Stimulated activated naive CD4-positive, alpha-beta T cell (primary cell): ENCODE measurements around the gene STT3A.

Experiments used
- DNase-seq, 6 experiments: peaks; one replicate each; lab custom pipeline; 2025; lab: John Stamatoyannopoulos, UW

STT3A gene

DNA sequence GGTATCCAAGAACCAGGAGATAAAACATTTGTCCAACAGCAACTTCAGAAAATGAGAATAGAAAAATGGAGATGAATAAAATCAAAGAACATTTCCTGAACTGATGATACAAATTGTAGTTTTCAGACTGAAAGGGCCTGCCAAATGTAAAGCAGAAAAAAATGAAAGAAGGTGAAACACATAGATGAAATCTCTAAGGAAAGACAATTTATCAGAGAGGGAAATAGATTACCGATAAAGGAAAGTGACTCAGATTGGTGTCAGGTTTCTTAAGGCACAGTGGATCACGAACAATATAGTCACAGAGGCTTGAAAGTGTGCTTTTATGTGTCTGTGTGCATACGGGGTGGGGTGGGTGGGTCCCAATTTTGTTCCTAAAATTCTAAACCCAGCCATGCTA lies 4.1 kb upstream of the STT3A start:
- DNase-seq = no peak

DNA sequence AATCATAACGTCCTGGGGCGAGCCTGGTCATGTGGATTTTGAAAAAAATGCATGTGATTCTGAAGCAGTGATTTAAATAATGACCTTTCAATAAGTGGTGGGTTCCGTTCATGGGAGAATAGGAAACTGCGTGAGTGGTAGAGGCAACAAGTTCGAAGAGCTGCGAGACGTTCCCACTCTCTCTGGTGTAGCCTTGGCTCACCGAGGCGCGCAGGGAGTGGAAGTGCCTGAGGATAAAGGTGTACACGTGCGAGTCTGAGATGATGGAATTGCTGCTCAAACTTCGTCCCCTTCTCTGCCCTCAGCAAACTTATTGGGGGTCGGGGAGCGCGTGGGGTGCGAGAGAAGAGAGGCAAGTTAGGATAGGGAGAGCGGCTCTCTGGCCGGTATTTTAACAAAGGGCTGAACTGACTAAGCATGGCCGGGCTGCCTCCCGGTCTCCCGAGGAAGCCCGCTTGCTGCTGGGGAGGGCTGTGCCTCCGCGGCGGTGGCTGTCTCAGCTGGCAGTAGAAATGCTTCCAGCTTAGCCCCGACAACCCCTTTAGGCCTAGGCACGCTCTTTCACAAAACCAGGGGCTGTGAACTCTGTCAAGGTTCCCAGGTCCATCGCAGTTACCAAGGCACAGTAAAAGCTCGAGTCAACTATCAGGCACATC lies 875 bp upstream of the STT3A start:
- peak in 2 of 6 experiments; percentile 17 to 33 for DNase-seq

DNA sequence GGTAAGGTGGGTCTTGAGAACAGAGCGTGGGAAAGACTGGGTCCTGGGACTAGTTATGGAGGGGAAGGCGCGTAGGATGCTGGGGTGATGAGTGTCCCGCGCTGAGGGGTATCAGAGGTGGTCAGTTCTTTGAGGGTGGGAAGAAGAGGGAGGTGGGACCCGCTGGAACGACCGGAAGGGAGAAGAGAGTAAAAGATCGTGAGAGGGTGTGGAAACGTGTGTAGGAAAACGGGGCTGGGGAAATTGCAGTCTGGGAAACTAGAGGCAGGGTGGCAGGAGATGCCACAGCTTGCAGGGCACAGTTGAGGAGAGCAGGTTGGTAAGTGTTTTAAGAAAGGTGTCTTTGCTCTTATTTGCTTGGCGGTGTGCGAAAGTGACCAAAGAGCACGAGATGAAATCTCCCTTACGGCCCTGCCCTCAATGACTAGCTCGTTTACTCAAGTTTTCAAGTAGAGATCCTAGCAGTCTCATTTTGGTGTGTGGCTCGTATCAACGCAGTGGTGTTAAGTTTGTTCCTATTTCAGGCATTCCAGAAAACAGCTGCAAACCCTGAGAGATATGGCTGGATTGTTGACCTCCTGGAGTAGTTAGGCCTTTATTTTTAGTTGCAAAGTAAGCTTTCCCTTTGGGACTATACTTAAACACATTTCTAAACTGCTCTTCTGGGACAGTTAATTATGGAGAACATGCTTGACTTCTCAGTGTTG lies 615 bp downstream of the STT3A start:
- DNase-seq = peak in 1 of 6 experiments; percentile 25

DNA sequence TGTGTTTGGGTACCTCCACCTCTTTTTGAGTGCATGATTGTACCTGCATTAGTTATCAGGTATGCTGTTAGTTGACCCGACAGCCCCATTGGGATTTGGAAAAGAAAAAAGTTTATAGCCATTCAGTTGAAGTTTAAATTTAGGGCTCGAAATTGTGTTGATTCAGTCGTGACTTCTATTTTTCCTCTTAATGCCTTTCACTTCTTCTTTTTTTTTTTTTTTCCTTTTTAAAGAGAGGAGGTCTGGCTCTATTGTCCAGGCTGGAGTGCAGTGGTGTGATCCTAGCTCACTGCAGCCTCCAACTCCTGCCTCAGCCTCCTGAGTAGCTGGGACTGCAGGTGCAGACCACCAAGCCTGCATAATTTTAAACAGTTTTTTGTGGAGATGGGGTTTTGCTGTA lies 2.3 kb downstream of the STT3A start:
- DNase-seq = no peak

DNA sequence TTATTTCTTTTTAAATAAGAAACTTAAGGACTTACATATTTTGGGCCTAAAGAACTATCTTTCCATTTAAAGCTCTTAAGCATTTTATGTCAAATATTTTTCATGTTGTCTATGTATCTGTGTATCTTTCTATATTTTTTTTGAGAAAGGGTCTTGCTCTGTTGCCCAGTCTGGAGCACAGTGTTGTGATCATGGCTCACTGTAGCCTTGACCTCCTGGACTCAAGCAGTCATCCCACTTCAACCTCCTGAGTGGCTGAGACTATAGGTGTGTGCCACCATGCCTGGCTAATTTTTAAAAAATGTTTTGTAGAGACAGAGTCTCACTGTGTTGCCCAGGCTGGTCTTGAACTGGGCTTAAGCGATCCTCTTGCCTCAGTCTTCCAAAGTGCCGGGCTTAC lies 8.0 kb downstream of the STT3A start:
- DNase-seq = no peak

DNA sequence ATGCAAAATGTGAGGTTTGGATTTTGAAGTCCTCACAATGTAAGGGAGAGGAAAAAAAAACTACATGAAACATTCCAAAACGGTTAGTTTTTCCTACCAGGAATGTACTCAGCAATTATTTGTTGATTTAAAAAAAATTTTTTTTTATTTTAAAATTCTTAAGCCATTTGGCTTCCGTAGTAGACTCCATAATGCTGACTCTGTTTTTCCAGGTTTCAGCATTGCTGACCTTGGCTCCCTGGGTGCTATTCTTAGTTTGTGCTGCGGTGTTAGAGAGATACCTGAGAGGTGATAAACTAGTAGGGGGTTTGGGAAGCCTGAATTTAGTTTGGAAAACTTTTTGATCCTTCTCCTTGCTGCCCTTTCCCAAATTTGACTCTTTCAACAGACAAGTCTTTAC lies 10.6 kb downstream of the STT3A start:
- no peak for DNase-seq

DNA sequence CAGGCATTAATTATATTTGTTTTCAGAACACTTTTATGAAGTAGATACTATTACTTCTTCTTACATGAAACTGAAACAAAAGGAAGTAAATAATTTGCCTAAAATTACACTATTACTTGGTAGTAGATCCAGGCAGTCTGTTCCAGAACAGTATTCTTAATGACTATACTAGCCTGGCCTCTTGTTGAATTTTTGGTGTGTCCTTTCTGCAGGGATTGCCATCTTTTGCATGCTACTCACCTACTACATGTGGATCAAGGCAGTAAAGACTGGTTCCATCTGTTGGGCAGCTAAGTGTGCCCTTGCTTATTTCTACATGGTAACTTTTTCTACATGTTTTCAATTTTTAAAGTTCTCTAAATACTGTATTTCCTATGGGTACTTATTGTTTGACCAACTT lies 12.8 kb downstream of the STT3A start:
- DNase-seq = no peak

DNA sequence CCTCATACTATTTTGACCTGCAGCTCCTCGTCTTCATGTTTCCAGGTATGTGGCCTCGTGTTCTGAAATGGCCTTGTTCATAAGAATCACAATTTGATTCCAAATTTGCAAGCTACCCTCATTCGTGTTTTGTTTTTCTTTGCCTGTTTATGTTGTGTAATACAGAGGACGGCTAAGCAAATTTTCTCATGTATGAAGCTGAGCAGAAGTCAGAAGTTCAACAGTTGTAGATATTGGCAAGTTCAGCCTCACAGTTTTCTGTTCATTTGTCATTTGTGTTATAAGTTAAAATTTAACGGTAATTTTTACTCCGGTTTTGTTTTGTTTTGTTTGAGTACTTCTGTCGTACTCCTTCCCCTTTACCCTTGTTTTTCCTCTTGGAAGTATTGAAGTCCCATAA lies 16.9 kb downstream of the STT3A start:
- DNase-seq = no peak

DNA sequence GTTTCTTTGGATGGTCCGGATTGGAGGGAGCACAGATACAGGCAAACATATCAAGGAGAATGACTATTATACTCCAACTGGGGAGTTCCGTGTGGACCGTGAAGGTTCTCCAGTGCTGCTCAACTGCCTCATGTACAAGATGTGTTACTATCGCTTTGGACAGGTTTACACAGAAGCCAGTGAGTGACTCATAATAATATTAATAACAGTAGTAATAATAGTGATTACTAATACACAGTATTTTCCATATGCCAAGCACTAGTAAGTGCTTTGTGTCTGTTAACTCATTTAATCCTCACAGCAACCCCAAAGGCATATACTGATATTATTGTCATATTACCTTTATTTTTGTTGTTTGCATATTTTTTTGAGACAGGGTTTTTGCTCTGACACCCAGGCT lies 25.7 kb downstream of the STT3A start:
- no peak for DNase-seq

DNA sequence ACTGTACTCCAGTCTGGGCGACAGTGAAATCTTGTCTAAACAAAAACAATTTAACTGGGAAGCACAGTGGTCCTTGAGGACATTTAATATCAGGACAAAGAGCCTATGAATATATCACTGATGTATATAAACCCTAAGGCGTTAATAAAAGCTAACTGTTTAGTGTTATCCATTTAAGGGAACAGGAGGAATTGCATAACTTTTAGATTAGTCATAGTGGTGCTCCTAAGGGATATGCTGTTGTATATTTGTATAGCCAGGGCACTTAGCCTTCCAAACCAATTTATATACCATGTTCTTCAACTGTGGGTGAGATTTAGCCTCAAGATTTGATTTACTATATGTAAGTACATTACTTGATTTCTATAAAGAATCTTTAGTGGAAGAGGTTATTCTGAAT lies 29.3 kb downstream of the STT3A start:
- DNase-seq = no peak

DNA sequence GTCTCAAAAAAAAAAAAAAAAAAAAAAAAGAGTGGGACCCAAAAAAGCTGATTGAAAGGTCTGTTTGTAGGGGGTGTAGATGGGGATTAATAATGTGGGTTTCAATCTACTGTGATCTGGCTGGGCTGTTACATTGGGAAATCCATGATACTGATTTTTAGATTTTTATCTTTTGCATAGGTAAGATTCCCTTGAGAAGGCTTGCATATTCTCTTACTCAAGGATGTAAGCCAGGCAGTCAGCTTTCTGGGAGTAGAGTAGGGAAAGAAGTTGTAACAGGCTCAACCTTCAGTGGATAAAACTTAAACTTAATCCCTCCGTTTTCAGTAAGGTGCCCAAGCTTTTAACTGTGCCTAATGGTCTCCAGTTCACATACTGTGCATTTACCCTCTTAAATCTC lies 30.4 kb downstream of the STT3A start:
- no peak for DNase-seq

DNA sequence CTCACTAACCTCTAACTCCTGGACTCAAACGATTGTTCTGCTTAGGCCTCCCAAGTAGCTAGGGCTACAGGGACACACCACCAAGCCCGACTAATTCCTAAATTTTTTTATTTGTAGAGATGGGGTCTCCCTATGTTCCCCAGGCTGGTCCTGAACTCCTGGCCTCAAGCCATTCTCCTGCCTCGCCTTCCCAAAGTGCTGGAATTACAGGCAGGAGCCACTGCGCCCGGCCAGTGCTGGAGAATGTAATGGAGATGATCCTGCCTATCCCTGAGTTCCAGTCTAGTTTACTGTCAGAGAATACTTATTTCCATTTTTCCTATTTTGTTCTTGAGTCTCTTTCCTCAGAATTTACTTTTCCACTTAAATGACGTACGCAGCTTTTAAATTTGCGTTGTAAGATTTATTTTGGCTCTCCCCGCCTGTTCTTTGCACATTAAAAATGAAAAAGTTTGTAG lies 32.1 kb downstream of the STT3A start, which contains the start of gene CHEK1:
Gene CHEK1, plus strand, starts transcription at position 408 of the 458 bp plus-strand sequence. CDS start 1,606 bp downstream, outside the sequence.
- no peak for DNase-seq

DNA sequence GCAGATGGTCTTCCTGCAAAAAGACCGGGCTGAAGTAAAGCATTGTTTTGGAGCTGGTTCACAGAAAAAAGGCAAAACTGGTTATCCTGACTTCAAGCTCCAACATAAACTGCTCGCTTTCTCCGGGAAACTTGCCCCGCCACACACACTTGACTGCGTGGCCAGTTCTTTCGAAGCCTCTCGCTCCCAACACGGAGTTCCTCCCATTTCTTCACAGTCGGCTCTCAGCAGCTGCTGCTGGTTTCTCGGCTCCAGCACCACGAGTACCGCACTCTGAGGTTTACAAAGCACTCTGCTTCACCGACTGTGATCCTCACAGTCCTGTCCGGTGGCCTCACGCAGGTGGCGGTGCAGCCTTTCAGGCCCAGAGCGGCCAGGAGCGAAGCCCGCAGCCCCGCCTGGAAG lies 32.6 kb downstream of the STT3A start:
- no peak for DNase-seq

DNA sequence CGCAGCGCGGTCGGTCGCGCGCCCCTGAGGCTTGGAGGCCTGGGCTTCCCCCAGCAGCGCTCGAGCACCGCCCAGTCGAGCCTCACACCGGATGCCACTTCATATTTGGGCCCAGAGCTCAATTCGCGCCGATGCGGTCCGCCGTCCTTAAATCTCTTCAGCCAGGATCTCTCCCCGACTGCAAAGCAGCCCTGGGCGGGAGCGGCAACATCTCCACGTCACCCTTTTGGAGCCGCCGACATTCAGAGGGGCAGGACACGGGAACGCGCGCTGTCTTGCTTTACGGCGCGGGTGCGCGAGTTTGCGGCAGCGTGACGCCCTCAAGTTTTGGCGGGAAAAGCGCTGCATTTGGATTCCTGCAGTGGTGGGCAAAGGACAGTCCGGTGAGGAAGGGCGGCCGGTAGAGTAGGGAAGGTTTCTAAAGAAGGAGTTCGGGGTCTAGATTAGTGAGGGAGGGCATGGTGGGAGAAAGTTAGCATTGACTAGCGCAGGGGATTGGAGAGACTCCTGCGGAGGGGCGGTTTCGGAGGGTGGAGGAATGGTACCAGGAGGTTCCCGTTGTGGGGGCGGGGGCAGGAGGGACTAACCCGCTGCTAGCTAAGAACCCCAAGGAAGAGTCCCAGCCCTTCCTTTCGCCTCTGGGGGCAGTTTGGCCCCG lies 33.1 kb downstream of the STT3A start:
- peak; percentile 66 to 88 (median 84) for DNase-seq

DNA sequence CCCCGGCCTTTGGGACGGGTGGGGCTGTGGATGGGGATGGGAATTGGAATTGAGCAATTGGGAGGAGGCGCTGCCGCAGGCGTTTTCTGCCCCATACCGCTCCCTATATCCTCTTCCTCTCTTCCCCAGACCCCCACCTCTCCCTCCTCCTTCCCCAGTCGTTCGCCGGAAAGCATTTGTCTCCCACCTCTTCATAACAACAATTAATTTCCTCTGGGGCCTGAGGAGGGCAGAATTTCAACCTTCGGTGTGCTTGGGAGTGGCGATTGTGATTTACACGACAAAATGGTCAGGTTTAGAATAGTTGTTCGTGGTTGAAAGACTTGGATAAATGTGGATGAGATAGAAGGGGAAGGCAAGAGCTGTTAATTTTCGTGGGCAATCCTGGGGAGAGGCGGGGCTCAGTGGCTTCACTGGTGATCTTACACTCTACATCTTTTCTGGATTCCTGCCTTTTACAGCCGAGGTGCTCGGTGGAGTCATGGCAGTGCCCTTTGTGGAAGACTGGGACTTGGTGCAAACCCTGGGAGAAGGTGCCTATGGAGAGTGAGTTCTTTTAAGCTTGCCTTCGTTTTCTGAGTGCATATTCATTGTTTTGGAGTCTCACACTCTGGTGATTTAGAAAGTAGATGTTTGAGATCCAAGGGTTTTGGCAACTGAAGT lies 33.8 kb downstream of the STT3A start:
- peak in 3 of 6 experiments; percentile 13 to 42 (median 34) for DNase-seq

DNA sequence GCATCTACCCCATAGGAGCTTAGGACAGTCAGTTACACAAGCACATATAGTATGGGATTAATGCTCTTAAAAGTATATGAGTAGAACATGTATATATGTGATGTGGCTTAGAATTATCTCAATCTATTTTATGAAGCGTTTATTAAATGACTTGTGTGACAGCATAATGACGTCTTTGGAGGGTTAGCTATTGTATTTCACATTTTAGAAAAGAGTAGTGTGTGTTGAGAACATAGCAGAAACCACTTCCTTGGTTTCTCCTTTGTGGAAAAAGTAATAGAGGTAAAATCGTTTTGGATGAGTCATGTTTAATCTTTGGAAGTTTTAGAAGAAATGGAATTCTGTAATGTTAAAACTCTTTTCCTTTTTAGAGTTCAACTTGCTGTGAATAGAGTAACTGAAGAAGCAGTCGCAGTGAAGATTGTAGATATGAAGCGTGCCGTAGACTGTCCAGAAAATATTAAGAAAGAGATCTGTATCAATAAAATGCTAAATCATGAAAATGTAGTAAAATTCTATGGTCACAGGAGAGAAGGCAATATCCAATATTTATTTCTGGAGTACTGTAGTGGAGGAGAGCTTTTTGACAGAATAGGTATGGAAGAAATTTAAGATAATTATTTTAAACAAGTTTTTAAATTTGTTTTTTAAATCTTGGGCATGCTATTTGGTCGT lies 34.7 kb downstream of the STT3A start:
- no peak for DNase-seq

DNA sequence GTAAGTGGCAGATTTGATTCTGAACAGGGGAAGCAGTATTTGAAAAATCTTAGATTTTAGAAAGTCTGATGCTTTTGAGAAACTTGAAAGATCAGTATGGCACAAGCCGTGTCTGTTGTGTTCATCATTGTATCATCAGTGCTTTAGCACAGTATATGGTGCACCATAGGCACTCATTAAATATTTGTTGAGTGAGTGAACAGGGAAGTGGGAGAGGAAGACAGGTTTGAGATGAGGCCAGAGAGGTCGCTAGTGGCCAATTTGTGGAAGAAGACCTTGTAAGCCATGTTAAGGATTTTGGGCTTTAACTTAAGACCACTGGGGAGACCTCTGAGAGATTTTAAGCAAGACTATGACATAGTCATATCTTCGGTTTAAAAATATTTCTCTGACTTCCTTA lies 45.2 kb downstream of the STT3A start:
- no peak for DNase-seq

DNA sequence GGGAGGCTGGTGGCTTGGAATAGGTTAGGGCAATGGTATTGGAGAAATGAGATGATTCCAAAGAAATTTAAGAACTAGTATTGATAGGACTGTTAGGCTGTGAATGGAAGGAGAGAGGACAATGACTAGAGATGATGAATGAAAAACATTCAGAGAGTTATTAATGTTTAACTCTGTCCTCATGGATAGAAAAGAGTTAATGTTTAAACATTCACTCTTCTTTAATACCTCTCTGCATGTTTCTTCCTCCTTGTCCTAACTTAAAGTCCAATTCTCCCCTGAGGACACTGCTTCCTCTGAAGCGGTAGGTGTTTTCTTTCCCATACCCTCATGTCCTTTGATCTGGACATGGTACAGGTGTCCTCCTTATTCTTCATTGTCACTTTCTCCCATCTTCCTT lies 45.7 kb downstream of the STT3A start:
- no peak for DNase-seq

DNA sequence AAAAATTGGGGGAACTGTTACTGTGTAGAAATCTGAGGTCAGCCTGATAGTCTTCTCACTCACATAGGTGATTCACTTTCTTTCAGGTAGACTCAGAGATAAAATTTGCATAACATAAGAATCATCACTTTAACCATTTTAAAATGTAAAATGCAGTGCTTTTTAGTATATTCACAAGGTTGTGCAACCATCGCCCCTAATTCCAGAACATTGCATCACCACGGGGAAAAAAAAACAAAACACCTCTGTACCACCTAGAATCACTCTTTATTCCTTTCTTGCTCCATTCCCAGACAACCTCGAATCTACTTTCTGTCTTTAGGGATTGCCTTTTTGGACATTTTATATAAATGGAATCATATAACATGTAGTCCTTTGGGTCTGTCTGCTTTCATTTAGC lies 53.2 kb downstream of the STT3A start:
- DNase-seq = no peak

DNA sequence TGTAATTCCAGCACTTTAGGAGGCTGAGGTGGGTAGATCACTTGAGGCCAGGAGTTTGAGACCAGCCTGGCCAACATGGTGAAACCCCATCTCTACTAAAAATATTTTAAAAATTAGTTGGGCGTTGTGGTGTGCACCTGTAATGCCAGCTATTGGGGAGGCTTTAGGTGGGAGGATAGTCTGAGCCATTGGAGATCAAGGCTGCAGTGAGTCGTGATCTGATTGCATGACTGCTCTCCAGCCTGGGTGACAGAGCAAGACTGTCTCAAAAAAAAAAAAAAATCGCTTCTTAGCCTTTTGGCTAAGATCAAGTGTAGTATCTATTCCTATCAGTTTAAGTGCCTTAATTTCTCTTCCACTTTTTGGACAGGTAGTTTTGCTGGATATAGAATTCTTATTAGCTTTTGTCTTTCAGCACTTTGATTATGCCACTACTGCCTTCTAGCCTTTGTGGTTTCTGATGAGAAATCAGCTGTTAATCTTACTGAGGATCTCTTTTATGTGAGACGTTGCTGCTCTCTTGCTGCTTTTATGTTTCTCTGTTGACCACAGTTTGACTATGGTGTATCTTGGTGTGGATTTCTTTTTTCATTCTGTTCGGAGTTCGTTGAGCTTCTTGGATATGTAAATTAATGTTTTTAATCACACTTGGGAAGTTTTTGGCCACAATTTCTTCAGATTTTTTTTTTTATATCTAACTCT lies 57.0 kb downstream of the STT3A start:
- DNase-seq = peak in 1 of 6 experiments; percentile 2

DNA sequence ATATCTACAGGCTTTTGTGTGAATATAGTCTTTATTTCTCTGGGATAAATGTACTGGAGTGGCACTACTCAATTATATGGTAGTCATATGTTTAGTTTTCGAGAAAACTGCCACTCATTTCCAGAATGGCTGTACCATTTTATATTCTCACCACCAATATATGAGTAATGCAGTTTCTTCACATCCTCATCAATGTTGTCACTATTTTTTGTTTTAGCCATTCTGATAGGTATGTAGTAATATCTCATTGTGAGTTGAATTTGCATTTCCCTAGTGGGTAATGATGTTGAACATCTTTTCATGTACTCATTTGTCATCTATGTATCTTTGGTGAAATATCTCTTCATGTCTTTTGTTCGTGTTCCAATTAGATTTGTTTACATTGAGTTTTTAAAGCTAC lies 70.0 kb downstream of the STT3A start:
- no peak for DNase-seq
